SK-N-SH (cell line): ENCODE data around the gene CCNK. TPM values are rescaled to one million over a fixed set of nuclear protein-coding genes. Genes with fewer than 3 reads are reported as not detected.

ENCODE experiments used
- CTCF ChIA-PET: fragments of 300-600, 350-600 bp; formaldehyde crosslinking; extraction: SDS; loops from one replicate; lab custom pipeline; 2021; lab: Yijun Ruan, JAX
- POLR2A ChIA-PET: fragments of 350-600 bp; sonication (Branson Sonifier 250); formaldehyde crosslinking; extraction: SDS; loops from one replicate; lab custom pipeline; 2020; ENCODE audit warnings: antibody characterized with exemption, inconsistent platforms; lab: Yijun Ruan, JAX
- DNase-seq: peaks from one replicate; pipeline ENCODE4 v3.0.0; 2012
- H2AFZ ChIP-seq: fragments of 200-600 bp; sonication (generic); 2 replicates; pipeline ENCODE4 v1.8.1; 2016; ENCODE audit warnings: antibody characterized with exemption, mild to moderate bottlenecking, low read depth
- H3F3A ChIP-seq: fragments of 200-600 bp; sonication (generic); replicated peaks from 2 replicates; pipeline ENCODE3; 2016; ENCODE audit warnings: antibody characterized with exemption, mild to moderate bottlenecking; ENCODE audit not compliant: insufficient read depth
- H3K27ac ChIP-seq, 2 experiments: fragments of 200-500 bp in 1 of 2; fragments of 200-600 bp in 1 of 2; sonication (Bioruptor generic) in 1 of 2; sonication (generic), shearing (Covaris generic) in 1 of 2; 2 replicates each; pipeline versions ENCODE4 v1.5.1 to v1.6.1; 2014 to 2016; ENCODE audit warnings: low read depth in 2 of 2, inconsistent platforms in 1 of 2, low read length in 1 of 2, mild to moderate bottlenecking in 1 of 2, mixed read lengths in 1 of 2
- H3K27me3 ChIP-seq: fragments of 200-600 bp; sonication (generic), shearing (Covaris generic); 2 replicates; pipeline ENCODE4 v1.6.1; 2016; ENCODE audit warnings: mixed run types; ENCODE audit not compliant: insufficient read depth
- H3K36me3 ChIP-seq, 2 experiments: fragments of 200-500 bp in 1 of 2; fragments of 200-600 bp in 1 of 2; sonication (Bioruptor generic) in 1 of 2; sonication (generic) in 1 of 2; replicated peaks in 1 of 2; 2 replicates each; pipeline versions ENCODE3 to v1.5.1; 2014 to 2016; ENCODE audit warnings: low read length in 1 of 2, mild to moderate bottlenecking in 1 of 2; ENCODE audit not compliant: insufficient read depth in 2 of 2, control insufficient read depth in 1 of 2
- H3K4me1 ChIP-seq, 2 experiments: fragments of 200-500 bp in 1 of 2; fragments of 200-600 bp in 1 of 2; sonication (Bioruptor generic) in 1 of 2; sonication (generic), shearing (Covaris generic) in 1 of 2; 2 replicates each; pipeline versions ENCODE4 v1.5.1 to v1.6.1; 2014 to 2016; ENCODE audit warnings: low read depth in 1 of 2, low read length in 1 of 2, mixed run types in 1 of 2; ENCODE audit not compliant: insufficient read depth in 2 of 2, control insufficient read depth in 1 of 2
- H3K4me2 ChIP-seq: fragments of 200-600 bp; sonication (generic), shearing (Covaris generic); 2 replicates; pipeline ENCODE4 v1.6.1; 2017; ENCODE audit warnings: mixed run types
- H3K4me3 ChIP-seq, 2 experiments: fragments of 200-500 bp in 1 of 2; fragments of 200-600 bp in 1 of 2; sonication (Bioruptor generic) in 1 of 2; sonication (generic), shearing (Covaris generic) in 1 of 2; 2 replicates each; pipeline versions ENCODE4 v1.5.1 to v1.8.1; 2014 to 2016; ENCODE audit warnings: low read depth in 2 of 2, inconsistent platforms in 1 of 2, low read length in 1 of 2, mild to moderate bottlenecking in 1 of 2, mixed read lengths in 1 of 2, moderate library complexity in 1 of 2
- H3K79me2 ChIP-seq: fragments of 200-600 bp; sonication (generic); 2 replicates; pipeline ENCODE4 v1.8.1; 2017; ENCODE audit warnings: mild to moderate bottlenecking; ENCODE audit not compliant: insufficient read depth
- H3K9ac ChIP-seq: fragments of 200-600 bp; sonication (generic); 2 replicates; pipeline ENCODE4 v1.6.1; 2017; ENCODE audit warnings: mixed run types
- H3K9me2 ChIP-seq: fragments of 200-600 bp; sonication (generic); 2 replicates; pipeline ENCODE4 v1.6.1; 2017; ENCODE audit warnings: mixed run types
- H3K9me3 ChIP-seq: fragments of 200-600 bp; sonication (generic); 2 replicates; pipeline ENCODE4 v1.6.1; 2017; ENCODE audit warnings: mixed run types, mild to moderate bottlenecking, moderate library complexity
- H4K20me1 ChIP-seq: fragments of 200-600 bp; sonication (generic); 2 replicates; pipeline ENCODE4 v1.6.1; 2017; ENCODE audit warnings: mild to moderate bottlenecking, mixed run types; ENCODE audit not compliant: insufficient read depth
- ELF1 ChIP-seq: IDR thresholded peaks from 2 replicates; pipeline ENCODE4 v1.4.0; 2012
- EP300 ChIP-seq, 2 experiments: IDR thresholded peaks; 2 replicates each; pipeline versions ENCODE4 v1.4.0 to v1.6.1; 2012; ENCODE audit warnings: borderline replicate concordance in 1 of 2, low read depth in 1 of 2, low read length in 1 of 2
- FOXJ3 ChIP-seq: sonication (generic); formaldehyde crosslinking; IDR thresholded peaks from 2 replicates; pipeline ENCODE4 v1.5.1; 2020; ENCODE audit warnings: mild to moderate bottlenecking, missing genetic modification reagents
- GATA2 ChIP-seq: sonication (generic); formaldehyde crosslinking; IDR thresholded peaks from 2 replicates; pipeline ENCODE4 v1.5.0; 2020; ENCODE audit warnings: mild to moderate bottlenecking, missing genetic modification reagents
- MEF2A ChIP-seq: IDR thresholded peaks from 2 replicates; pipeline ENCODE4 v1.4.0; 2012; ENCODE audit warnings: low read depth, borderline replicate concordance
- RCOR1 ChIP-seq: fragments of 150-350 bp; IDR thresholded peaks from 2 replicates; pipeline ENCODE4 v1.6.1; 2017; ENCODE audit warnings: antibody characterized with exemption, low read length
- TAF1 ChIP-seq: IDR thresholded peaks from 2 replicates; pipeline ENCODE4 v1.6.1; 2012; ENCODE audit warnings: low read depth, mild to moderate bottlenecking, low read length, moderate library complexity, borderline replicate concordance
- WGBS: methylation state at CpG from one replicate; pipeline ENCODE4 v1.1.6; 2017; ENCODE audit warnings: low lambda C conversion rate; 5-methylcytosine and 5-hydroxymethylcytosine counted together
- polyA plus RNA-seq, 3 experiments: library from polyadenylated mRNA; depleted of rRNA; stranded (reverse); fragments of >200 nt; gene quantifications; 2 replicates each; pipeline ENCODE4 v1.2.3, GENCODE V29; 2012
- TF ChIP-seq, protein P1 (sequence below): fragments of 150-350 bp; IDR thresholded peaks from 2 replicates; pipeline ENCODE4 v1.6.1; 2017; ENCODE audit warnings: antibody characterized with exemption, low read length, low read depth, borderline replicate concordance
- TF ChIP-seq, protein P2 (sequence below): IDR thresholded peaks from 2 replicates; pipeline ENCODE4 v1.6.1; 2012; ENCODE audit warnings: mild to moderate bottlenecking, low read depth, low read length, moderate library complexity
- TF ChIP-seq, protein P3 (sequence below): IDR thresholded peaks from 2 replicates; pipeline ENCODE4 v1.4.0; 2012; ENCODE audit warnings: low read depth, borderline replicate concordance
- TF ChIP-seq, protein P4 (sequence below): fragments of 200-600 bp; sonication (generic); IDR thresholded peaks from 2 replicates; pipeline ENCODE4 v1.6.1; 2017; ENCODE audit warnings: antibody characterized with exemption, mild to moderate bottlenecking, moderate library complexity

Gene CCNK
- polyA plus RNA-seq, 1 of the 3 experiments (the other 2 are of a cell fraction), result 14.6 TPM

DNA sequence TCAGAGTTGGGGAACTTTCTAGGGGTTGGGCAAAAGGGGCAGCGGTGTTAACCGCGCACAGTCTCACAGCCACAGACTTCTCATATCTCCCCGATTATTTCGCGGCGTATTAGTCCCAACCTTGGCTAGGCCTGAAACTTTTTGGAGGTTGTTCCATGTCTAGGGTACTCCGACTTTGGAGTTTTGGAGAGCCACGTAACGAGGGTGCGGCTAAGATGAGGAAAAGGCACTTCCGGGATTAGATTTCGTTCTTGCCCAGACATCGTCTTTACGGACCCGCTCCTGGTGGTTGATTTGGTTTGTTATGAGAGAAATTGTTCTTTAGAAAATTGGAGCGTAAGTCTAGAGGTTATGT lies 513 bp downstream of the CCNK start:
- Histone ChIP-seq H3K79me2 (peaks cover 90% of the 10 kb centered on the region), H3K9me3 (no peaks in the 10 kb centered on the region), H3F3A (peaks cover 17% of the 10 kb centered on the region), H3K9me2 (no peaks in the 10 kb centered on the region), H3K4me1 (peaks cover 21 to 23% of the 10 kb centered on the region in 2 experiments), H3K36me3 (no peaks in the 10 kb centered on the region), H3K27ac (peak overlapping the region; percentile 72 to 91), H3K9ac (peak overlapping the region; percentile 97), H4K20me1 (peaks cover 83% of the 10 kb centered on the region), H3K27me3 (no peaks in the 10 kb centered on the region), H2AFZ (peak overlapping the region; percentile 92; the same call in 1 of the 2 replicates), H3K4me2 (peak overlapping the region; percentile 75), H3K4me3 (peak overlapping the region; percentile 95 to 96)
- 1% methylated on average over 16 of the region's 17 CpGs for WGBS
- no peak for DNase-seq
- TF ChIP-seq, protein P1, sequence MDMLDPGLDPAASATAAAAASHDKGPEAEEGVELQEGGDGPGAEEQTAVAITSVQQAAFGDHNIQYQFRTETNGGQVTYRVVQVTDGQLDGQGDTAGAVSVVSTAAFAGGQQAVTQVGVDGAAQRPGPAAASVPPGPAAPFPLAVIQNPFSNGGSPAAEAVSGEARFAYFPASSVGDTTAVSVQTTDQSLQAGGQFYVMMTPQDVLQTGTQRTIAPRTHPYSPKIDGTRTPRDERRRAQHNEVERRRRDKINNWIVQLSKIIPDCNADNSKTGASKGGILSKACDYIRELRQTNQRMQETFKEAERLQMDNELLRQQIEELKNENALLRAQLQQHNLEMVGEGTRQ, result no peak
- TF ChIP-seq ELF1 (peak; percentile 61), MEF2A (no peak)
- ChIA-PET CTCF (no interaction called here), POLR2A (no interaction called here)

DNA sequence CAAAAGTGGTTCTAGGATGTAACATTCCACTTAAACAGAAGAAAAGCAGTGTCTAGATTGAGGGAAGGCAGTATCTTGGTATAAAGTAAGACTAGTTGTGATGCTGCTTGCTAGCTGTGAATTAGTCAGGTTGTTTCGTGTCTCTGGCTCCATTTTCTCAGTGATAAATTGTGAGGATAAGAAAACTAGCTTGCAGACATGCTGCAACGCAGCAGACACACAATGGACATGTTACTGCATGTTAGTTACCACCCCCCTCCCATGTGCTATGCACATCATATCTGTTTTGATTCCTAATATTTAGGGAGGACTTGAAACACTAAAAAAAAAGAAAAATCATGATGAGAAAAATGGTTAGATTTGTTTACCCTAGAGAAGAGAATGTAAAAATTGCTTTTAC lies 2.9 kb downstream of the CCNK start:
- CTCF ChIA-PET, result no interaction called here
- TF ChIP-seq FOXJ3 (CRISPR knock-in tag) (no peak), TAF1 (no peak), RCOR1 (no peak), EP300 (IDR thresholded peaks at IDR 0.05; ENCODE audit: borderline replicate concordance in 1 of 2, low read depth in 1 of 2, low read length in 1 of 2) (no peak), GATA2 (CRISPR knock-in tag) (no peak)
- TF ChIP-seq, protein P2, sequence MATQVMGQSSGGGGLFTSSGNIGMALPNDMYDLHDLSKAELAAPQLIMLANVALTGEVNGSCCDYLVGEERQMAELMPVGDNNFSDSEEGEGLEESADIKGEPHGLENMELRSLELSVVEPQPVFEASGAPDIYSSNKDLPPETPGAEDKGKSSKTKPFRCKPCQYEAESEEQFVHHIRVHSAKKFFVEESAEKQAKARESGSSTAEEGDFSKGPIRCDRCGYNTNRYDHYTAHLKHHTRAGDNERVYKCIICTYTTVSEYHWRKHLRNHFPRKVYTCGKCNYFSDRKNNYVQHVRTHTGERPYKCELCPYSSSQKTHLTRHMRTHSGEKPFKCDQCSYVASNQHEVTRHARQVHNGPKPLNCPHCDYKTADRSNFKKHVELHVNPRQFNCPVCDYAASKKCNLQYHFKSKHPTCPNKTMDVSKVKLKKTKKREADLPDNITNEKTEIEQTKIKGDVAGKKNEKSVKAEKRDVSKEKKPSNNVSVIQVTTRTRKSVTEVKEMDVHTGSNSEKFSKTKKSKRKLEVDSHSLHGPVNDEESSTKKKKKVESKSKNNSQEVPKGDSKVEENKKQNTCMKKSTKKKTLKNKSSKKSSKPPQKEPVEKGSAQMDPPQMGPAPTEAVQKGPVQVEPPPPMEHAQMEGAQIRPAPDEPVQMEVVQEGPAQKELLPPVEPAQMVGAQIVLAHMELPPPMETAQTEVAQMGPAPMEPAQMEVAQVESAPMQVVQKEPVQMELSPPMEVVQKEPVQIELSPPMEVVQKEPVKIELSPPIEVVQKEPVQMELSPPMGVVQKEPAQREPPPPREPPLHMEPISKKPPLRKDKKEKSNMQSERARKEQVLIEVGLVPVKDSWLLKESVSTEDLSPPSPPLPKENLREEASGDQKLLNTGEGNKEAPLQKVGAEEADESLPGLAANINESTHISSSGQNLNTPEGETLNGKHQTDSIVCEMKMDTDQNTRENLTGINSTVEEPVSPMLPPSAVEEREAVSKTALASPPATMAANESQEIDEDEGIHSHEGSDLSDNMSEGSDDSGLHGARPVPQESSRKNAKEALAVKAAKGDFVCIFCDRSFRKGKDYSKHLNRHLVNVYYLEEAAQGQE, result no peak
- TF ChIP-seq, protein P3, sequence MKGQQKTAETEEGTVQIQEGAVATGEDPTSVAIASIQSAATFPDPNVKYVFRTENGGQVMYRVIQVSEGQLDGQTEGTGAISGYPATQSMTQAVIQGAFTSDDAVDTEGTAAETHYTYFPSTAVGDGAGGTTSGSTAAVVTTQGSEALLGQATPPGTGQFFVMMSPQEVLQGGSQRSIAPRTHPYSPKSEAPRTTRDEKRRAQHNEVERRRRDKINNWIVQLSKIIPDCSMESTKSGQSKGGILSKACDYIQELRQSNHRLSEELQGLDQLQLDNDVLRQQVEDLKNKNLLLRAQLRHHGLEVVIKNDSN, result no peak
- TF ChIP-seq, protein P4, sequence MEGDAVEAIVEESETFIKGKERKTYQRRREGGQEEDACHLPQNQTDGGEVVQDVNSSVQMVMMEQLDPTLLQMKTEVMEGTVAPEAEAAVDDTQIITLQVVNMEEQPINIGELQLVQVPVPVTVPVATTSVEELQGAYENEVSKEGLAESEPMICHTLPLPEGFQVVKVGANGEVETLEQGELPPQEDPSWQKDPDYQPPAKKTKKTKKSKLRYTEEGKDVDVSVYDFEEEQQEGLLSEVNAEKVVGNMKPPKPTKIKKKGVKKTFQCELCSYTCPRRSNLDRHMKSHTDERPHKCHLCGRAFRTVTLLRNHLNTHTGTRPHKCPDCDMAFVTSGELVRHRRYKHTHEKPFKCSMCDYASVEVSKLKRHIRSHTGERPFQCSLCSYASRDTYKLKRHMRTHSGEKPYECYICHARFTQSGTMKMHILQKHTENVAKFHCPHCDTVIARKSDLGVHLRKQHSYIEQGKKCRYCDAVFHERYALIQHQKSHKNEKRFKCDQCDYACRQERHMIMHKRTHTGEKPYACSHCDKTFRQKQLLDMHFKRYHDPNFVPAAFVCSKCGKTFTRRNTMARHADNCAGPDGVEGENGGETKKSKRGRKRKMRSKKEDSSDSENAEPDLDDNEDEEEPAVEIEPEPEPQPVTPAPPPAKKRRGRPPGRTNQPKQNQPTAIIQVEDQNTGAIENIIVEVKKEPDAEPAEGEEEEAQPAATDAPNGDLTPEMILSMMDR, result no peak
- H3K27me3 ChIP-seq, result no peaks in the 10 kb centered on the region
- 70% methylated on average over 2 of the region's 2 CpGs for WGBS
- H3K4me3 ChIP-seq, result no peak overlapping the region
- peaks cover 86% of the 10 kb centered on the region for H4K20me1 ChIP-seq
- no peaks in the 10 kb centered on the region for H3K9me3 ChIP-seq
- H3K79me2 ChIP-seq, result peaks cover 90% of the 10 kb centered on the region
- peaks cover 14 to 16% of the 10 kb centered on the region in 2 experiments for H3K4me1 ChIP-seq
- DNase-seq, result no peak
- H3K36me3 ChIP-seq, result no peaks in the 10 kb centered on the region
- no peak overlapping the region for H3K4me2 ChIP-seq
- POLR2A ChIA-PET, result interaction anchor here (0.6 kb wide), 1 partner anchor 11 kb away, joined by 4 read pairs; no protein-coding TSS in a partner anchor
- no peak overlapping the region for H3K9ac ChIP-seq
- no peaks in the 10 kb centered on the region for H3K9me2 ChIP-seq
- no peak overlapping the region for H3K27ac ChIP-seq
- H2AFZ ChIP-seq, result no peak overlapping the region
- H3F3A ChIP-seq, result peaks cover 17% of the 10 kb centered on the region
